SK-N-SH (cell line): Measurements from ENCODE around the gene EXOC4. TPM values are rescaled to one million over a fixed set of nuclear protein-coding genes. Genes with fewer than 3 reads are reported as not detected.

ENCODE experiments used
- CTCF ChIA-PET: fragments of 300-600, 350-600 bp; formaldehyde crosslinking; extraction: SDS; loops from one replicate; lab custom pipeline; 2021; lab: Yijun Ruan, JAX
- POLR2A ChIA-PET: fragments of 350-600 bp; sonication (Branson Sonifier 250); formaldehyde crosslinking; extraction: SDS; loops from one replicate; lab custom pipeline; 2020; ENCODE audit warnings: antibody characterized with exemption, inconsistent platforms; lab: Yijun Ruan, JAX
- DNase-seq: peaks from one replicate; pipeline ENCODE4 v3.0.0; 2012
- H2AFZ ChIP-seq: fragments of 200-600 bp; sonication (generic); 2 replicates; pipeline ENCODE4 v1.8.1; 2016; ENCODE audit warnings: antibody characterized with exemption, mild to moderate bottlenecking, low read depth
- H3F3A ChIP-seq: fragments of 200-600 bp; sonication (generic); replicated peaks from 2 replicates; pipeline ENCODE3; 2016; ENCODE audit warnings: antibody characterized with exemption, mild to moderate bottlenecking; ENCODE audit not compliant: insufficient read depth
- H3K27ac ChIP-seq, 2 experiments: fragments of 200-500 bp in 1 of 2; fragments of 200-600 bp in 1 of 2; sonication (Bioruptor generic) in 1 of 2; sonication (generic), shearing (Covaris generic) in 1 of 2; 2 replicates each; pipeline versions ENCODE4 v1.5.1 to v1.6.1; 2014 to 2016; ENCODE audit warnings: low read depth in 2 of 2, inconsistent platforms in 1 of 2, low read length in 1 of 2, mild to moderate bottlenecking in 1 of 2, mixed read lengths in 1 of 2
- H3K27me3 ChIP-seq: fragments of 200-600 bp; sonication (generic), shearing (Covaris generic); 2 replicates; pipeline ENCODE4 v1.6.1; 2016; ENCODE audit warnings: mixed run types; ENCODE audit not compliant: insufficient read depth
- H3K36me3 ChIP-seq, 2 experiments: fragments of 200-500 bp in 1 of 2; fragments of 200-600 bp in 1 of 2; sonication (Bioruptor generic) in 1 of 2; sonication (generic) in 1 of 2; replicated peaks in 1 of 2; 2 replicates each; pipeline versions ENCODE3 to v1.5.1; 2014 to 2016; ENCODE audit warnings: low read length in 1 of 2, mild to moderate bottlenecking in 1 of 2; ENCODE audit not compliant: insufficient read depth in 2 of 2, control insufficient read depth in 1 of 2
- H3K4me1 ChIP-seq, 2 experiments: fragments of 200-500 bp in 1 of 2; fragments of 200-600 bp in 1 of 2; sonication (Bioruptor generic) in 1 of 2; sonication (generic), shearing (Covaris generic) in 1 of 2; 2 replicates each; pipeline versions ENCODE4 v1.5.1 to v1.6.1; 2014 to 2016; ENCODE audit warnings: low read depth in 1 of 2, low read length in 1 of 2, mixed run types in 1 of 2; ENCODE audit not compliant: insufficient read depth in 2 of 2, control insufficient read depth in 1 of 2
- H3K4me2 ChIP-seq: fragments of 200-600 bp; sonication (generic), shearing (Covaris generic); 2 replicates; pipeline ENCODE4 v1.6.1; 2017; ENCODE audit warnings: mixed run types
- H3K4me3 ChIP-seq, 2 experiments: fragments of 200-500 bp in 1 of 2; fragments of 200-600 bp in 1 of 2; sonication (Bioruptor generic) in 1 of 2; sonication (generic), shearing (Covaris generic) in 1 of 2; 2 replicates each; pipeline versions ENCODE4 v1.5.1 to v1.8.1; 2014 to 2016; ENCODE audit warnings: low read depth in 2 of 2, inconsistent platforms in 1 of 2, low read length in 1 of 2, mild to moderate bottlenecking in 1 of 2, mixed read lengths in 1 of 2, moderate library complexity in 1 of 2
- H3K79me2 ChIP-seq: fragments of 200-600 bp; sonication (generic); 2 replicates; pipeline ENCODE4 v1.8.1; 2017; ENCODE audit warnings: mild to moderate bottlenecking; ENCODE audit not compliant: insufficient read depth
- H3K9ac ChIP-seq: fragments of 200-600 bp; sonication (generic); 2 replicates; pipeline ENCODE4 v1.6.1; 2017; ENCODE audit warnings: mixed run types
- H3K9me2 ChIP-seq: fragments of 200-600 bp; sonication (generic); 2 replicates; pipeline ENCODE4 v1.6.1; 2017; ENCODE audit warnings: mixed run types
- H3K9me3 ChIP-seq: fragments of 200-600 bp; sonication (generic); 2 replicates; pipeline ENCODE4 v1.6.1; 2017; ENCODE audit warnings: mixed run types, mild to moderate bottlenecking, moderate library complexity
- H4K20me1 ChIP-seq: fragments of 200-600 bp; sonication (generic); 2 replicates; pipeline ENCODE4 v1.6.1; 2017; ENCODE audit warnings: mild to moderate bottlenecking, mixed run types; ENCODE audit not compliant: insufficient read depth
- EZH2phosphoT487 ChIP-seq: fragments of 200-600 bp; sonication (generic); IDR thresholded peaks from 2 replicates; pipeline ENCODE4 v1.6.1; 2017; ENCODE audit warnings: low read depth, mixed run types, mild to moderate bottlenecking, antibody characterized with exemption, moderate library complexity, borderline replicate concordance
- FOXM1 ChIP-seq: IDR thresholded peaks from 2 replicates; pipeline ENCODE4 v1.4.0; 2012; ENCODE audit warnings: low read depth, mild to moderate bottlenecking
- GABPA ChIP-seq: IDR thresholded peaks from 2 replicates; pipeline ENCODE4 v1.4.0; 2012; ENCODE audit warnings: low read depth, mild to moderate bottlenecking
- IRF3 ChIP-seq: fragments of 150-350 bp; IDR thresholded peaks from 2 replicates; pipeline ENCODE4 v1.6.1; 2016; ENCODE audit warnings: mild to moderate bottlenecking, low read depth, low read length
- MAX ChIP-seq: IDR thresholded peaks from 2 replicates; pipeline ENCODE4 v1.4.0; 2012; ENCODE audit warnings: low read depth
- NRF1 ChIP-seq: IDR thresholded peaks from 2 replicates; pipeline ENCODE4 v1.6.1; 2012; ENCODE audit warnings: low read depth, mild to moderate bottlenecking, low read length
- PBX3 ChIP-seq: IDR thresholded peaks from 2 replicates; pipeline ENCODE4; 2012
- POLR2AphosphoS5 ChIP-seq: IDR thresholded peaks from 2 replicates; pipeline ENCODE4 v1.6.1; 2012; ENCODE audit warnings: low read depth, low read length
- RAD21 ChIP-seq: IDR thresholded peaks from 2 replicates; pipeline ENCODE4 v1.6.1; 2012; ENCODE audit warnings: mild to moderate bottlenecking, low read length
- RCOR1 ChIP-seq: fragments of 150-350 bp; IDR thresholded peaks from 2 replicates; pipeline ENCODE4 v1.6.1; 2017; ENCODE audit warnings: antibody characterized with exemption, low read length
- RFX5 ChIP-seq: IDR thresholded peaks from 2 replicates; pipeline ENCODE4 v1.6.1; 2012; ENCODE audit warnings: mild to moderate bottlenecking, improper control_type of control experiment, low read length
- RXRA ChIP-seq: IDR thresholded peaks from 2 replicates; pipeline ENCODE4 v1.4.0; 2012; ENCODE audit warnings: low read depth, mild to moderate bottlenecking, borderline replicate concordance
- TAF1 ChIP-seq: IDR thresholded peaks from 2 replicates; pipeline ENCODE4 v1.6.1; 2012; ENCODE audit warnings: low read depth, mild to moderate bottlenecking, low read length, moderate library complexity, borderline replicate concordance
- TCF12 ChIP-seq: IDR thresholded peaks from 2 replicates; pipeline ENCODE4 v1.4.0; 2012
- TEAD4 ChIP-seq: IDR thresholded peaks from 2 replicates; pipeline ENCODE4 v1.4.0; 2012; ENCODE audit warnings: mild to moderate bottlenecking, borderline replicate concordance; ENCODE audit not compliant: insufficient read depth
- ZBTB33 ChIP-seq: IDR thresholded peaks from 2 replicates; pipeline ENCODE4 v1.4.0; 2012; ENCODE audit warnings: low read depth, borderline replicate concordance
- WGBS: methylation state at CpG from one replicate; pipeline ENCODE4 v1.1.6; 2017; ENCODE audit warnings: low lambda C conversion rate; 5-methylcytosine and 5-hydroxymethylcytosine counted together
- polyA plus RNA-seq, 3 experiments: library from polyadenylated mRNA; depleted of rRNA; stranded (reverse); fragments of >200 nt; gene quantifications; 2 replicates each; pipeline ENCODE4 v1.2.3, GENCODE V29; 2012

EXOC4 gene
- polyA plus RNA-seq, 1 of the 3 experiments (the other 2 are of a cell fraction) = 37.3 TPM

- H3K9ac ChIP-seq = no peak overlapping the region
- no peak overlapping the region for H3K4me3 ChIP-seq
- peaks cover 32% of the 10 kb centered on the region for H3K79me2 ChIP-seq
- H3K4me2 ChIP-seq = no peak overlapping the region
- no peaks in the 10 kb centered on the region for H3K27me3 ChIP-seq
- H2AFZ ChIP-seq = no peak overlapping the region
- WGBS = 91% methylated on average over 1 of the region's 1 CpG
- TF ChIP-seq NRF1 = no peak
- TF ChIP-seq ZBTB33 = no peak
- TF ChIP-seq PBX3 = no peak
- TF ChIP-seq RFX5 = no peak
- no peak for TF ChIP-seq GABPA
- no peak for TF ChIP-seq RXRA
- H3K4me1 ChIP-seq = peaks cover 0 to 12% of the 10 kb centered on the region in 2 experiments; a peak in 2 of 4 replicates
- DNase-seq = no peak
- peaks cover 12% of the 10 kb centered on the region for H3F3A ChIP-seq
- H3K27ac ChIP-seq = no peak overlapping the region
- peaks cover 27% of the 10 kb centered on the region for H3K9me3 ChIP-seq
- POLR2A ChIA-PET = no interaction called here
- peaks cover 10 to 20% of the 10 kb centered on the region in 2 experiments for H3K36me3 ChIP-seq
- 0 out of 2 replicates have a peak, but pooled peaks cover 3% of the 10 kb centered on the region for H3K9me2 ChIP-seq
- no peaks in the 10 kb centered on the region for H4K20me1 ChIP-seq
- CTCF ChIA-PET = interaction anchor here (0.6 to 1.5 kb wide), 3 partner anchors 10 to 1247 kb away, joined by 3 to 10 read pairs (median 3); no protein-coding TSS in a partner anchor
Measured at GRCh38 chr7:133353775-133354174, 100.9 kb downstream of the EXOC4 start.

- no peak for TF ChIP-seq EZH2phosphoT487
- no peak for TF ChIP-seq TAF1
- no peak for TF ChIP-seq TCF12
- no peak for TF ChIP-seq NRF1
- TF ChIP-seq MAX = no peak
- no peak for TF ChIP-seq RFX5
- TF ChIP-seq FOXM1 = no peak
- no peak for TF ChIP-seq TEAD4
- TF ChIP-seq RCOR1 = no peak
- TF ChIP-seq IRF3 = no peak
- no peak for TF ChIP-seq ZBTB33
- no peak for TF ChIP-seq RAD21
- TF ChIP-seq POLR2AphosphoS5 = no peak
- TF ChIP-seq, all 33 proteins: peak for 0
- peaks cover 27% of the 10 kb centered on the region for H3K9me3 ChIP-seq
- H2AFZ ChIP-seq = peak overlapping the region; percentile 7; the same call in 1 of the 2 replicates
- ChIA-PET POLR2A (no interaction called here), CTCF (interaction anchor here (1.2 kb wide), 1 partner anchor 10 kb away, joined by 5 read pairs; no protein-coding TSS in a partner anchor)
- H3K27ac ChIP-seq = peak overlapping the region; percentile 12 to 57; a peak in 2 of 4 replicates
- peaks cover 32% of the 10 kb centered on the region for H3K79me2 ChIP-seq
- H3K4me1 ChIP-seq = peaks cover 0 to 20% of the 10 kb centered on the region in 2 experiments; a peak in 2 of 4 replicates
- no peak overlapping the region for H3K4me2 ChIP-seq
- DNase-seq = no peak
- H4K20me1 ChIP-seq = no peaks in the 10 kb centered on the region
- peaks cover 10 to 20% of the 10 kb centered on the region in 2 experiments for H3K36me3 ChIP-seq
- no peak overlapping the region for H3K9ac ChIP-seq
- peaks cover 15% of the 10 kb centered on the region for H3F3A ChIP-seq
- H3K27me3 ChIP-seq = no peaks in the 10 kb centered on the region
- 87% methylated on average over 5 of the region's 5 CpGs for WGBS
- H3K9me2 ChIP-seq = 0 out of 2 replicates have a peak, but pooled peaks cover 3% of the 10 kb centered on the region
- H3K4me3 ChIP-seq = no peak overlapping the region
Measured at GRCh38 chr7:133354546-133355324, 101.9 kb downstream of the EXOC4 start.
